Tibial artery (tissue), 4 donors: ENCODE measurements around the gene LYG1.

Source experiments
- DNase-seq, 2 donors: peaks; one replicate each; pipeline ENCODE4 v3.0.0-alpha.2; 2019
- H3K27ac ChIP-seq, 2 donors: fragments of 200-600 bp; sonication (generic) in 1 of 2; 1 replicate in 1 of 2; 2 replicates in 1 of 2; pipeline ENCODE4 v1.5.1; 2018 to 2019; ENCODE audit warnings: mild to moderate bottlenecking in 1 of 2
- H3K27me3 ChIP-seq, 2 donors: fragments of 200-600 bp; sonication (generic) in 1 of 2; one replicate each; pipeline versions ENCODE4 v1.5.1 to v1.6.0; 2016 to 2019
- H3K36me3 ChIP-seq, 3 donors: fragments of 200-600 bp; sonication (generic) in 2 of 3; one replicate each; pipeline ENCODE4 v1.5.1; 2016 to 2019; ENCODE audit warnings: mild to moderate bottlenecking in 2 of 3
- H3K4me1 ChIP-seq, 4 donors: fragments of 200-600 bp; sonication (generic) in 2 of 4; 1 replicate in 3 of 4; 2 replicates in 1 of 4; pipeline ENCODE4 v1.5.1; 2016 to 2019
- H3K4me3 ChIP-seq, 2 donors: fragments of 200-600 bp; sonication (generic) in 1 of 2; 1 replicate in 1 of 2; 2 replicates in 1 of 2; pipeline ENCODE4 v1.5.1; 2018 to 2019; ENCODE audit warnings: mild to moderate bottlenecking in 2 of 2
- H3K9me3 ChIP-seq, 3 donors: fragments of 200-600 bp; sonication (generic) in 1 of 3; one replicate each; pipeline ENCODE4 v1.5.1; 2016 to 2019
- intact Hi-C: fragments of 100-400 bp; cut with DNase I; formaldehyde crosslinking; loops from one replicate; pipeline ENCODE4 v1.15.0; 2023; ENCODE audit warnings: low total_unique reads
- TF ChIP-seq, protein P1 (sequence below), 2 experiments: fragments of 200-600 bp in 1 of 2; fragments of 450-650 bp in 1 of 2; IDR thresholded peaks; one replicate each; pipeline ENCODE4 v1.5.1; 2017 to 2019; ENCODE audit warnings: antibody characterized with exemption in 2 of 2, mild to moderate bottlenecking in 1 of 2, moderate library complexity in 1 of 2

The LYG1 gene

GRCh38 chr2:99259465-99259864 is 41.5 kb downstream of the LYG1 start:
- TF ChIP-seq, protein P1, sequence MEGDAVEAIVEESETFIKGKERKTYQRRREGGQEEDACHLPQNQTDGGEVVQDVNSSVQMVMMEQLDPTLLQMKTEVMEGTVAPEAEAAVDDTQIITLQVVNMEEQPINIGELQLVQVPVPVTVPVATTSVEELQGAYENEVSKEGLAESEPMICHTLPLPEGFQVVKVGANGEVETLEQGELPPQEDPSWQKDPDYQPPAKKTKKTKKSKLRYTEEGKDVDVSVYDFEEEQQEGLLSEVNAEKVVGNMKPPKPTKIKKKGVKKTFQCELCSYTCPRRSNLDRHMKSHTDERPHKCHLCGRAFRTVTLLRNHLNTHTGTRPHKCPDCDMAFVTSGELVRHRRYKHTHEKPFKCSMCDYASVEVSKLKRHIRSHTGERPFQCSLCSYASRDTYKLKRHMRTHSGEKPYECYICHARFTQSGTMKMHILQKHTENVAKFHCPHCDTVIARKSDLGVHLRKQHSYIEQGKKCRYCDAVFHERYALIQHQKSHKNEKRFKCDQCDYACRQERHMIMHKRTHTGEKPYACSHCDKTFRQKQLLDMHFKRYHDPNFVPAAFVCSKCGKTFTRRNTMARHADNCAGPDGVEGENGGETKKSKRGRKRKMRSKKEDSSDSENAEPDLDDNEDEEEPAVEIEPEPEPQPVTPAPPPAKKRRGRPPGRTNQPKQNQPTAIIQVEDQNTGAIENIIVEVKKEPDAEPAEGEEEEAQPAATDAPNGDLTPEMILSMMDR (IDR thresholded peaks at IDR 0.05), result no peak
- no peak for DNase-seq
- Histone ChIP-seq H3K9me3 (peaks cover 0 to 4% (median 0%) of the 10 kb centered on the region in 3 donors), H3K4me1 (no peaks in the 10 kb centered on the region), H3K36me3 (peaks cover 0 to 6% (median 0%) of the 10 kb centered on the region in 3 donors), H3K27me3 (no peaks in the 10 kb centered on the region), H3K27ac (no peak overlapping the region), H3K4me3 (no peak overlapping the region)
- intact Hi-C loops, result no loop called here

GRCh38 chr2:99256677-99257076 is 44.3 kb downstream of the LYG1 start:
- DNase-seq, result no peak
- Histone ChIP-seq H3K36me3 (no peaks in the 10 kb centered on the region), H3K4me3 (no peak overlapping the region), H3K27ac (no peak overlapping the region), H3K4me1 (no peaks in the 10 kb centered on the region), H3K27me3 (no peaks in the 10 kb centered on the region), H3K9me3 (peaks cover 0 to 4% (median 0%) of the 10 kb centered on the region in 3 donors)
- intact Hi-C loops, result no loop called here
- TF ChIP-seq, protein P1 (IDR thresholded peaks at IDR 0.05), result no peak

DNA sequence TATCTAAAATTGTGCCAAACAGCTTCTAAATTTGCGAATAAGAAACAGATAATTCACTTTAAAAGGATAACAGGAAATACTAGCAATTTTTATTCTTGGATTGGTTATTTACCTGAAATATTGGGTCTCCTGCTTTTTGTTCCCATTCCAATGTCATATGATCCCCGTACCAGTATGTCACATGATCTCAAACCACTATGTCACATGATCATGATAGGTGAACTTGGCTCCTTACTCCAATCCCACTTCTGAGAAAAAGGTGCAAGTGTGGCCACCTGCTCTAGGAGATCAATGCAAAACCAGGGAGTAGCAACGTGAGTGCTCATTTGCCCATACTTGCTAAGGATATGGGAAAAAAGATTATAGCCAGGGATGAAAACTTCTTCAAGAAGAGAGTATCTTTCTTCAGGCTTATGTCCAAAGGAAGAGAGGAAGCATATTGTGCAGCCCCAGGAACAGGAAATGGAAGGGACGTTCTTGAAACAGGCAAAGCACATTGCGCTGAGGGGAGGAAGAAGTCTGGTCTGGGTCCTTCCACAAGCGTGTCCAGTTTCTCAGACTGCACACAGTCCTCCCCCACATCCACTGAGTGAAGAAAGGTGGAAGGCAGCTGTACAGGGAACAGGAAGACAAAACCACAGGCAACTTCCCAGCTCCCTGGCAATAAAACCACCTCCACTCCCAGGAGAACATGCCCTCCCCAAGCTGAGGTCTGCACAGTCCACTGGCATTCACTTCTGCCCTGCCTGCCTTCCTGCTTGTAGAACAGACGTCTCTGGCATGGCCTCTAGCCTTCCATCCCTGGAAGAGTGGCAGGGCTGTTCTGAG is 45.3 kb downstream of the LYG1 start, which contains the start of gene LYG2:
LYG2 (minus strand) TSS at position 176 of the 828 bp plus-strand sequence. CDS start 1,406 bp downstream, outside the sequence.
- Histone ChIP-seq H3K27me3 (no peaks in the 10 kb centered on the region), H3K4me1 (no peaks in the 10 kb centered on the region), H3K36me3 (no peaks in the 10 kb centered on the region), H3K4me3 (no peak within 1 kb of the TSS), H3K27ac (no peak within 1 kb of the TSS), H3K9me3 (peaks cover 0 to 4% (median 0%) of the 10 kb centered on the region in 3 donors)
- intact Hi-C loops, result no loop called here
- no peak for DNase-seq
- TF ChIP-seq, protein P1 (IDR thresholded peaks at IDR 0.05), result no peak

DNA sequence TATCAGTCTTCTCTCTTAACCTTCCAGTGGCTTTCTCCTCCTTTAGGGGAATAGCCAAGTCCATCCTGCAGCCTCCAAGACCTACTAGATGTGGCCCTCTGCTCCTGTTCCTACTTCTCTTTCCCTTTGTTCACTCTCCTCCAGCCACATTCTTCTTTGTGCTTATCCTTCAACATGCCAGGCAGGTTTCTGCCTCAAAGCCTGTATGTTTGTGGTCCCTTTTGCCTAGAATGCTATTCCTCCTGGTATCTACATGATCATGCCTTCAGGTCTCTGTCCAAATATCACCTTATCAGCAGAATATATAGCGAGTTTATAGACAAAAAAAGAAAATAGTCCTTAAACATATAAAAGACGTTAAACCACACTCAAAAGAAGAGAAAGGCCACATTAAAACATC is 51.0 kb downstream of the LYG1 start:
- no peaks in the 10 kb centered on the region for H3K27me3 ChIP-seq
- no peak for DNase-seq
- H3K9me3 ChIP-seq, result no peaks in the 10 kb centered on the region
- no peak overlapping the region for H3K4me3 ChIP-seq
- H3K36me3 ChIP-seq, result peaks cover 0 to 4% (median 0%) of the 10 kb centered on the region in 3 donors
- TF ChIP-seq, protein P1 (IDR thresholded peaks at IDR 0.05), result no peak
- intact Hi-C loops, result no loop called here
- H3K27ac ChIP-seq, result no peak overlapping the region
- H3K4me1 ChIP-seq, result no peaks in the 10 kb centered on the region

DNA sequence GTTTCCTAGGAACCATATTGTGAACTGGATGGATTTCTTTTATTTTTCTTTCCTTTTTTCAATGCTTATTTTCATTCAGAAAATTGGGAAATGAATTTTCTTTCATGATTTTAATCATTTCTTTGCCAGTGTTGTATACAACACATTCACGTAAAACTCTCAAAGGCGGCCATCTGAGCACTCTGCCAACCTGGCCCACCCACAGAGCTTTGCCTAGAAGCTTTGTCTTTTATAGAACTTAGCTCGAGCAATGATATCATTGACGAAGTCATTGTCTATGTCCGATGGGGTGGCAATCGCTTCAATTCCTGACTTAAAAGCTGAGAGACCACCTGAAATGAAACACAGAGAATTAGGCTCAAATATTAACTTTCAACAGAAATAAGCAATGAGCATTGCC is 58.8 kb downstream of the LYG1 start:
- no peak overlapping the region for H3K4me3 ChIP-seq
- DNase-seq, result no peak

More for the DNA sequence above, 58.8 kb downstream of the LYG1 start:
- intact Hi-C loops, result no loop called here
- Histone ChIP-seq H3K9me3 (no peaks in the 10 kb centered on the region), H3K27me3 (no peaks in the 10 kb centered on the region), H3K4me1 (no peaks in the 10 kb centered on the region), H3K36me3 (peaks cover 0 to 1% (median 0%) of the 10 kb centered on the region in 3 donors), H3K27ac (no peak overlapping the region)
- TF ChIP-seq, protein P1 (IDR thresholded peaks at IDR 0.05), result no peak
